HCEC 1CT (cell line): ENCODE data around the gene HCN4.

ENCODE experiments used
- DNase-seq: peaks from one replicate; pipeline ENCODE4 v3.0.0-alpha.2; 2017

Gene HCN4

DNA sequence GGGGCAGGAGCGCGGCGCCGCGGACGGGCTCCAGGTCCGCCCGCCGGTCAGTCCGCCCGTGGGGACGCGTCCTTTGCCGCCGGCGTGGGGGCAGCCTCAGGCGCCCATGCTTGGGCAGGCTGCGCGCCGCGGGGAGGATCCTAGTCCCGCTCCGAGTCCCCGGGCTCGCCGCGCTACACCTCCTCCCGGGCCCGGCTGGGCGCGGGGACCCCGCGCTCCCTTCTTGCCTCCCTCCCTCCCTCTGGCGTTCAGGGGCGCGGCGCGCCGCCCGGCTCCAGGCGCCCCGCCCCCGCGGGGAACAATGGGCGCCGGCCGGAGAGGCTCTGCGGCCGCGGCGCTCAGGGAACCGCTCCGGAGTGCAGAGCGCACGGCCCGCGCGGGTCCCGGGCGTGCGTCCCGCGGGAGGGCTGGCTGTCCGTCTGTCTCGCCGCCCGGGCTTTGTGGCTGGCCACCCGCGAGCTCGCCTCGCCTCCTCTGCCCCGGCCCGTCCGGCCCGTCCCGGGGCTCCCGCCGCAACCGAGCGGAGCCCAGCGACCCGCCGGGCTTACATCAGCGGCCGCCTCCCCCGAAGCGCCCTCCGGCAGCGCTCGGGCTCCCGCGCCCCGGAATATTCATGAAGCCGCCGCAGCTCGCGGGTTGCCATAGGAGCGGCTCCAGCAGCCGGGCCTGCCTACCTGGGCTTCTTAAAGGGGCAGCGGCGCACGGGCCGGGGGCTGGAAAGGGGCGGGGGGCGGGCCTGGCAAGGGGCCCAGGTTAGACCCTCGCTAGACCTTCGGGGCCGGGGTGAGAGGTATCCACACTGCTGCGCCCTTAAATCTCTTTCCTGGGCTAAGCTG, at the start of gene HCN4:
Gene HCN4, minus strand, starts transcription at position 658 of the 836 bp plus-strand sequence. CDS start 688 bp downstream, outside the sequence.
- DNase-seq: no peak

- DNase-seq: no peak
Measured at GRCh38 chr15:73414876-73415275, 46.1 kb upstream of the HCN4 start.

GRCh38 chr15:73403171-73403570, 34.4 kb upstream of the HCN4 start:
- DNase-seq: peak; percentile 53

GRCh38 chr15:73400222-73400621, 31.5 kb upstream of the HCN4 start:
- peak; percentile 78 for DNase-seq

DNA sequence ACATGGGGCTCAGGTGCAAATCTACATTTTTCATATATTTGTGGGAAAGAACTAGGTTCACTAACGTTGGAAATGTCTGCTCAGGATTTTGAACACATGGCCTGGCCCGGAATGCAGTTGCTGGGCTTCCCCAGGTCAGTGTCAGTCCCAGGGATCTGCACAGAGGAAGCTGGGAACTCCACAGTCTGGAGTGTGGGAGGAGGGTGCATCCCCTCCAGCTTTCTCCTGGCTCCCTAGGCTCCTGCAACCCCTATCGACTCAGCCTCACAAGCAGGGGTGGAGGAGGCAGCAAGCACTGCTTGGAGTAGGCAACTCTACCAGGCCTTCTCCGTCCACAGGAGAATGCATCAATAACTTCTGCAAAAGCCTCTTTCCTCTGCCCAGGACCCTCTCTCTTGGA, 30.1 kb upstream of the HCN4 start:
- DNase-seq: no peak

GRCh38 chr15:73397461-73397860, 28.7 kb upstream of the HCN4 start:
- no peak for DNase-seq

DNA sequence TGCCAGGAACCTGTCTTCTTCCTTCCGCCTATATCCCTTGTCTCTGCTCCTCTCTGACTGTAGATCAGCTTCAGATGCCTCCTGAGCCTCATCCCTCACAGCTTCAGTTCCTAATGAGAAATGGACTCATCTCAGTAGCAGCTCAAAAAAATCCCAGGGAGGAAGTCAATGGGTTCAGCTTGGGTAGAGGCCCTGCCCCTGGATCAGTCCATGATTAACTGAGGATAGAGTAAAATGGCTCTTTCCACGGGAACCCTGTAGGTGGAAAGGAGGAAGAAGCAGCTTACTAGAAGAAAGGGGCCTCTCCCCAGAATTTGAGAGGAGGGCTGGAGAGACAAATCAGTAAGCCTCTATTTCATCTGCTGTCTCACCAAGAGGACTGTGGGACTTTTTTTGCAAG, 26.9 kb upstream of the HCN4 start:
- DNase-seq: no peak

GRCh38 chr15:73394782-73395181, 26.0 kb upstream of the HCN4 start:
- DNase-seq: no peak

DNA sequence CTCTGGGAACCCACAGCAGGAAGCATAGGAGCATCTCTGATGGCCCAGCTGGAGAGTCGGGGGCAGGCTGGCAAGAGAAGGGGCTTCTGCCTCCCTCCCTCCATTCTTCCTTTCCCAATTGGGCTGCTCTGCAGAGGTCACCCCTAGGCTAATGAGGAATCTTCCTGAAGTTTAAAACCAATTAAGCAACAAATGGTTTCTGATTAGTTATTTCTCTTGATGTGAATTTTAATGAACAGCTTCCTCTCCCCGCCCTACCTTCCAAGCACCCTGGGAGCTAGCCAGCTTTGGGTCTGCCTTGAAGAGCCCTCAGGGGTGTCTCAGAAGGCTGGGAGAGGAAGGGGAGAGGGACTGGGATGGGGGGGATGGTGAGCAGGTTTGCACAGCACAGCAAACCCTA, 24.6 kb upstream of the HCN4 start:
- DNase-seq: no peak

- no peak for DNase-seq
Measured at GRCh38 chr15:73392025-73392424, 23.3 kb upstream of the HCN4 start.

GRCh38 chr15:73391128-73391872, 22.5 kb upstream of the HCN4 start:
- no peak for DNase-seq

- peak; percentile 62 for DNase-seq
Measured at GRCh38 chr15:73389971-73390544, 21.3 kb upstream of the HCN4 start.

- no peak for DNase-seq
Measured at GRCh38 chr15:73389539-73389938, 20.8 kb upstream of the HCN4 start.

- DNase-seq: peak; percentile 80
Measured at GRCh38 chr15:73388256-73388781, 19.6 kb upstream of the HCN4 start.

GRCh38 chr15:73387507-73388255, 18.9 kb upstream of the HCN4 start:
- peak; percentile 77 for DNase-seq

DNA sequence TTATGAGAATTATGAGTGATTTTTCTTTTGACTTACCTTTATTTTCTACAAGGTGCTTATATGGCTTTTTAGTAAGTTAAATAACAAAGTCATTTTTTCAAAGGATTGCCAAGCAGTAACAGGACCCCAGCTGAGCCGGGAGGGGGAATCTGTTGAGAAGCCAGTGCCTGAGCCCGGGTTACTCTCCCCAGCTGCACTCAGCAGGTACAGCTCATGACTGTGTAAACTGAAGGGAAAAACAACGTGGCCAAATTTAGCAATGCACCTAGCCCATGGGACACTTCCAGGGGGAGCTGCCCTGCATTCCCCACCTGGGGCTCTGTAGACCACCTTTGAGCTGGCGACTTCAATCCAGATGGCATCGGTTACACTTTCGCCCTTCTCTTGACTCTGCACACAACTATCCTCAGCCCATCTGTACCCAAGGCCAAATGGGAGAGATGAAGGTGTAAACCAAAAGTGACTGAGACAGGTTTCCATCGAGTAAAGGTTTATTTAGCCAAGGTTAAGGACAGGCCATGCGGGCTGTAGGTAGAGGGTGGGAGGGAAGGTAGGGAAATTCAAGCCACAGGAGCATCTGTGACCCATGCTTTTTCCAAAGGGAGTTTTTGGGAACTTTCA, 18.2 kb upstream of the HCN4 start:
- DNase-seq: no peak

GRCh38 chr15:73386238-73386637, 17.5 kb upstream of the HCN4 start:
- no peak for DNase-seq

GRCh38 chr15:73385205-73385604, 16.4 kb upstream of the HCN4 start:
- DNase-seq: no peak

- DNase-seq: no peak
Measured at GRCh38 chr15:73383310-73384189, 14.8 kb upstream of the HCN4 start.

- no peak for DNase-seq
Measured at GRCh38 chr15:73382115-73382514, 13.4 kb upstream of the HCN4 start.

- DNase-seq: no peak
Measured at GRCh38 chr15:73380661-73381060, 11.9 kb upstream of the HCN4 start.
